ENCODE measurements around the gene NYAP1. TPM values are rescaled to one million over a fixed set of nuclear protein-coding genes. Genes with fewer than 3 reads are reported as not detected.

Gene NYAP1
- polyA plus RNA-seq, 1 donor (not counting 4 experiments of a cell fraction or from before 2014, with no cell fraction given): 0.16 TPM

DNA sequence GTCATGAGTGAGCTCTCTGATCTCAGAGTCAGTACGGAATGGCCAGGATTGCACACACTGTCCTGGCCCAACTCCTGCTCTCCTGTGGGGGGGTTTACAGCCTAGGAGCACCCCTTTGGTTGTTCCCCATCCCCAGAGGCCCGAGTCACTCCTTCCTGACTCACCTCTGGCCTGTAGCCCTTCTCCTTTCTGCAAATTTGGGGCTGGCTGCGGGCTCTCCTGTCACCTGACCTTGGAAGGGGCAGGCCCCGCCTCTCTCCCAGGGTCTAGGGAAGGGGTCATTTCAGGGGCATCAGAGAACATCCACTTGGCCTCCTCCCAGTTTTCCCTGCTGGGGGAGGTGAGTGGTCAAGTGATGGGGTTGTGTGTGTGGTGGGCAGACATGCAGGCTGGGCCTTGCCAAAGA, 1.7 kb downstream of the NYAP1 start:
- Histone ChIP-seq H3K36me3 (ENCODE audit: control insufficient read depth in 2 of 2, extremely low read depth in 1 of 2, insufficient read depth in 2 of 2, low read length in 2 of 2) (no peaks in the 10 kb centered on the region), H3K4me2 (ENCODE audit: control insufficient read depth, extremely low read depth, insufficient read depth, low read depth, low read length) (no peak overlapping the region), H3K27me3 (ENCODE audit: control insufficient read depth, extremely low read depth, insufficient read depth, low read length) (no peaks in the 10 kb centered on the region), H3K4me3 (ENCODE audit: control insufficient read depth in 2 of 3, extremely low read depth in 1 of 3, insufficient read depth in 2 of 3, low read depth in 1 of 3, low read length in 3 of 3) (no peak overlapping the region), H2AFZ (ENCODE audit: control insufficient read depth, low read length) (no peak overlapping the region), H3K9me3 (ENCODE audit: control insufficient read depth, low read depth, low read length) (no peaks in the 10 kb centered on the region), H3K9ac (ENCODE audit: control insufficient read depth, extremely low read depth, insufficient read depth, low read length) (no peak overlapping the region), H3K4me1 (ENCODE audit: control insufficient read depth, extremely low read depth, insufficient read depth, low read length) (no peaks in the 10 kb centered on the region), H3K27ac (ENCODE audit: control insufficient read depth, insufficient read depth, low read length) (no peak overlapping the region), H3K9me1 (ENCODE audit: control insufficient read depth, extremely low read depth, insufficient read depth, low read length) (no peaks in the 10 kb centered on the region), H4K20me1 (ENCODE audit: control insufficient read depth, extremely low read depth, insufficient read depth, low read length) (no peaks in the 10 kb centered on the region), H3K79me2 (ENCODE audit: control insufficient read depth, insufficient read depth, low read length) (no peaks in the 10 kb centered on the region)
- FAIRE-seq (no peak), DNase-seq (ENCODE audit: low read depth, low spot score) (no peak)
- dilution Hi-C loops (cut with MboI; ENCODE audit: extremely low pct_ligation_motif_present, low sequenced_read_pairs): no loop called here
- TF ChIP-seq, protein P1, sequence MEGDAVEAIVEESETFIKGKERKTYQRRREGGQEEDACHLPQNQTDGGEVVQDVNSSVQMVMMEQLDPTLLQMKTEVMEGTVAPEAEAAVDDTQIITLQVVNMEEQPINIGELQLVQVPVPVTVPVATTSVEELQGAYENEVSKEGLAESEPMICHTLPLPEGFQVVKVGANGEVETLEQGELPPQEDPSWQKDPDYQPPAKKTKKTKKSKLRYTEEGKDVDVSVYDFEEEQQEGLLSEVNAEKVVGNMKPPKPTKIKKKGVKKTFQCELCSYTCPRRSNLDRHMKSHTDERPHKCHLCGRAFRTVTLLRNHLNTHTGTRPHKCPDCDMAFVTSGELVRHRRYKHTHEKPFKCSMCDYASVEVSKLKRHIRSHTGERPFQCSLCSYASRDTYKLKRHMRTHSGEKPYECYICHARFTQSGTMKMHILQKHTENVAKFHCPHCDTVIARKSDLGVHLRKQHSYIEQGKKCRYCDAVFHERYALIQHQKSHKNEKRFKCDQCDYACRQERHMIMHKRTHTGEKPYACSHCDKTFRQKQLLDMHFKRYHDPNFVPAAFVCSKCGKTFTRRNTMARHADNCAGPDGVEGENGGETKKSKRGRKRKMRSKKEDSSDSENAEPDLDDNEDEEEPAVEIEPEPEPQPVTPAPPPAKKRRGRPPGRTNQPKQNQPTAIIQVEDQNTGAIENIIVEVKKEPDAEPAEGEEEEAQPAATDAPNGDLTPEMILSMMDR (optimal IDR thresholded peaks at IDR 0.05 in 1 of 3, IDR thresholded peaks at IDR 0.05 in 1 of 3, conservative IDR thresholded peaks at IDR 0.05 in 1 of 3; ENCODE audit: extremely low read depth in 1 of 3, insufficient read depth in 2 of 3, low read length in 3 of 3): no peak
- TF ChIP-seq EZH2 (IDR thresholded peaks at IDR 0.05; ENCODE audit: low read length): no peak

DNA sequence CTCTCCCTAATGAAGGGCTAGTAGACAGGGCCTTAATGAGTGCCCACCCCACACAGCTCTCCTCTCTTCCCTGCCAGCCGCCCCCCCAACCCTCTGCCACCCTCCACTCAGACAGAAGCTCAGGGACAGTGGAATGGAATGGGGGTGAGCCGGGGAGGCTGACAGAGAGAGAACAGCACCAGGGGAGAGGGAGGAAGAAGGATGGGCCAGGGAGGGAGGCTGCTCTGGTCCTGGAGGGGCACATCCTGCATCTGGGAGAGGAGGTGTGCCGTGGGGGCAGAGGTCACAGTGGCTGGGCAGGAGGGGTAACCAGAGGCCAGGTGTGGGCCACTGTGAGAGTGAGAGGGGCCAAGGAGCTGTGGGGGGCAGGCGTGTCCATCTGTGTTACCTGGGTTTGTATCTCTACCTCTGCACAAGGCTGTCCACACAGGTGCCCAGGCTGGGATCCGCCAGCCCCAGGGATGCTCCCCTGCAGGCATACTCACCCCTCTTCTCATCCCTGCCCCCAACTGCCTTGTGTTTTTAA, 2.4 kb downstream of the NYAP1 start:
- no peak overlapping the region for H3K27ac ChIP-seq (ENCODE audit: control insufficient read depth, insufficient read depth, low read length)
- TF ChIP-seq, protein P1 (optimal IDR thresholded peaks at IDR 0.05 in 1 of 3, IDR thresholded peaks at IDR 0.05 in 1 of 3, conservative IDR thresholded peaks at IDR 0.05 in 1 of 3; ENCODE audit: extremely low read depth in 1 of 3, insufficient read depth in 2 of 3, low read length in 3 of 3): no peak
- TF ChIP-seq EZH2 (IDR thresholded peaks at IDR 0.05; ENCODE audit: low read length): no peak
- no peak for FAIRE-seq

More for the DNA sequence above, 2.4 kb downstream of the NYAP1 start:
- H3K79me2 ChIP-seq (ENCODE audit: control insufficient read depth, insufficient read depth, low read length): no peaks in the 10 kb centered on the region
- no peaks in the 10 kb centered on the region for H3K4me1 ChIP-seq (ENCODE audit: control insufficient read depth, extremely low read depth, insufficient read depth, low read length)
- H4K20me1 ChIP-seq (ENCODE audit: control insufficient read depth, extremely low read depth, insufficient read depth, low read length): no peaks in the 10 kb centered on the region
- no peak overlapping the region for H3K9ac ChIP-seq (ENCODE audit: control insufficient read depth, extremely low read depth, insufficient read depth, low read length)
- H3K27me3 ChIP-seq (ENCODE audit: control insufficient read depth, extremely low read depth, insufficient read depth, low read length): no peaks in the 10 kb centered on the region
- DNase-seq (ENCODE audit: low read depth, low spot score): no peak
- H3K4me2 ChIP-seq (ENCODE audit: control insufficient read depth, extremely low read depth, insufficient read depth, low read depth, low read length): no peak overlapping the region
- dilution Hi-C loops (cut with MboI; ENCODE audit: extremely low pct_ligation_motif_present, low sequenced_read_pairs): no loop called here
- H3K9me3 ChIP-seq (ENCODE audit: control insufficient read depth, low read depth, low read length): no peaks in the 10 kb centered on the region
- H2AFZ ChIP-seq (ENCODE audit: control insufficient read depth, low read length): no peak overlapping the region
- H3K36me3 ChIP-seq (ENCODE audit: control insufficient read depth in 2 of 2, extremely low read depth in 1 of 2, insufficient read depth in 2 of 2, low read length in 2 of 2): no peaks in the 10 kb centered on the region
- no peaks in the 10 kb centered on the region for H3K9me1 ChIP-seq (ENCODE audit: control insufficient read depth, extremely low read depth, insufficient read depth, low read length)
- H3K4me3 ChIP-seq (ENCODE audit: control insufficient read depth in 2 of 3, extremely low read depth in 1 of 3, insufficient read depth in 2 of 3, low read depth in 1 of 3, low read length in 3 of 3): no peak overlapping the region
